Measurements from ENCODE around the gene MBD6. TPM values are rescaled to one million over a fixed set of nuclear protein-coding genes. Genes with fewer than 3 reads are reported as not detected.

The MBD6 gene
- total RNA-seq, 4 donors from 2014 or later = 36.6 to 155 (median 51.0) TPM

DNA sequence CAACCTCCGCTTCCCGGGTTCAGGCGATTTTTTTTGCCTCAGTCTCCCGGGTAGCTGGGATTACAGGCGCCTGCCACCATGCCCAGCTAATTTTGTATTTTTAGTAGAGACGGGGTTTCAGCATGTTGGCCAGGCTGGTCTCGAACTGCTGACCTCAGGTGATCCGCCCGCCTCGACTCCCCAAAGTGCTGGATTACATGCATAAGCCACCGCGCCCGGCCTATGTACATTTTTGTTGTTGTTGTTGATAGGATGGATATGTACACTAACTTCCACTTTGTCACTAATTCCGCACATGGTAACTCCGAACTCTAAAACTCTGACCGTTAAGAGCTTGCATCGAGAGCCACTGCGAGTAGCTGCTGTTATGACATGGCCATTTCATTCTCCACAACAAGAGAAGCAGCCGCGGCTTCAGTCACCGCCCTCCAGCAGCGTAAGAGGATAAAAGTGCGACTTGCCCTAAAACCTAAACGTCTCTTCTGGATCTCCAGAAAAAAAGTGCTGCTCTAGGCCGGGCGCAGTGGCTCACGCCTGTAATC, 35.5 kb upstream of the MBD6 start:
- WGBS, 2 donors (ENCODE audit: low coverage in 1 of 2) = 87 to 97% methylated on average over 13 to 27 of the region's 27 CpGs
- TF ChIP-seq CTCF (IDR thresholded peaks at IDR 0.05) (no peak), POLR2A (IDR thresholded peaks at IDR 0.05) (no peak), EP300 (IDR thresholded peaks at IDR 0.05; ENCODE audit: low read depth) (no peak), POLR2AphosphoS5 (IDR thresholded peaks at IDR 0.05) (no peak)
- in situ Hi-C loops (cut with MboI; ENCODE audit: low pct_ligation_motif_present in 1 of 4, low pct_unique_long_range_greater_than_20kb in 1 of 4, low sequenced_read_pairs in 3 of 4) (no loop called here), intact Hi-C loops (cut with DNase I; ENCODE audit: low total_unique reads) (no loop called here)
- Histone ChIP-seq H3K27me3 (peaks cover 6% of the 10 kb centered on the region), H3K9me3 (no peaks in the 10 kb centered on the region), H3K27ac (peak overlapping the region; percentile 34 to 91 (median 84)), H3K36me3 (peaks cover 0 to 17% (median 8%) of the 10 kb centered on the region in 4 donors), H3K4me3 (peak overlapping the region in 3 of 4 donors; percentile 63 to 81 (median 66)), H3K4me1 (peaks cover 8 to 16% (median 14%) of the 10 kb centered on the region in 4 donors)
- DNase-seq = no peak

GRCh38 chr12:57487597-57488401, 34.8 kb upstream of the MBD6 start, which contains the start of gene MARS1:
Gene MARS1, plus strand, starts transcription at chr12:57488068. Its CDS starts 23 bp downstream, at chr12:57488091.
- TF ChIP-seq POLR2AphosphoS5 (IDR thresholded peaks at IDR 0.05) = peak; percentile 73 to 85 (median 85)
- no peak for TF ChIP-seq EP300 (IDR thresholded peaks at IDR 0.05; ENCODE audit: low read depth)
- peak; percentile 66 for TF ChIP-seq POLR2A (IDR thresholded peaks at IDR 0.05)
- peak in 1 of 5 experiments; percentile 18 for TF ChIP-seq CTCF (IDR thresholded peaks at IDR 0.05)
- Histone ChIP-seq H3K4me3 (peak within 1 kb of the TSS; percentile 63 to 93 (median 74)), H3K27me3 (no peaks in the 10 kb centered on the region), H3K9me3 (no peaks in the 10 kb centered on the region), H3K36me3 (peaks cover 0 to 19% (median 8%) of the 10 kb centered on the region in 4 donors), H3K4me1 (peaks cover 8 to 16% (median 14%) of the 10 kb centered on the region in 4 donors), H3K27ac (peak within 1 kb of the TSS; percentile 80 to 91 (median 84))
- 1 to 6% methylated on average over 10 to 47 of the region's 47 CpGs for WGBS, 2 donors (ENCODE audit: low coverage in 1 of 2)
- intact Hi-C loops (cut with DNase I; ENCODE audit: low total_unique reads) (no loop called here), in situ Hi-C loops (cut with MboI; ENCODE audit: low pct_ligation_motif_present in 1 of 4, low pct_unique_long_range_greater_than_20kb in 1 of 4, low sequenced_read_pairs in 3 of 4) (no loop called here)
- peak; percentile 96 for DNase-seq

DNA sequence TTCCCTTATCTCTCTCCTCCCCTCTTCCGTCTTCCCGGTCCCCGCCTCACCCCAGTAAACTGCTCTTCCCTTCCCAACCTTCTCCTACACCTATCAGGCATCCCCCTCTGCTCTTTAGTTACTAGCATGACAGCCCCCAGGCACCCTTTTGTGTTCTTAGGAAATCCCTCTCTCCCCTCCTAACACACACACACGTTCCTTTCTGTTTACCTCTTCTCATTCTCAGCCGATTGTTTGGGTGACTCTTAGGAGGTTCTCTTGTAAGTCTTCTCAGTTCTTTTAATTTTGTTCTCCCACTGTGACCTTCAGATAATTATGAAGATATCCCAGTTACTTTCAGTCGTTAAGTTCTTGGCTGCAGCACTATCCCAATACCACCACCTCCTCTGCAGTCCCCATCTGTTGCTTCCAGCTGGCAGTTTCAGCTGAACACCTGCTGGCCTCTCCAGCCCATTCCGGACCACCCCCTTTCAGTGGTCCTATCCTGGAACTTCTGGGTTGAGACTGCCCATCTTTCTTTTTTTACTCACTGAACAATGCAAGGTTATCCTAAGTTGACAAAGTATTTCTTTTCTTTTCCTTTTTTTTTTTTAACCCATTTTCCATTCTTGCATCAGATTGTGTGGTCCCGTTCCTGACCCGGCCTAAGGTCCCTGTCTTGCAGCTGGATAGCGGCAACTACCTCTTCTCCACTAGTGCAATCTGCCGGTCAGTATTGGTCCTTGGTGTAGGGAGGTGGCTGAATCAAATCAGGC, 34.0 kb upstream of the MBD6 start:
- WGBS, 2 donors (ENCODE audit: low coverage in 1 of 2) = 5 to 27% methylated on average over 7 to 11 of the region's 11 CpGs
- TF ChIP-seq POLR2A (IDR thresholded peaks at IDR 0.05) (no peak), POLR2AphosphoS5 (IDR thresholded peaks at IDR 0.05) (no peak), EP300 (IDR thresholded peaks at IDR 0.05; ENCODE audit: low read depth) (no peak), CTCF (IDR thresholded peaks at IDR 0.05) (no peak)
- H3K36me3 ChIP-seq = peaks cover 0 to 21% (median 8%) of the 10 kb centered on the region in 4 donors
- in situ Hi-C loops (cut with MboI; ENCODE audit: low pct_ligation_motif_present in 1 of 4, low pct_unique_long_range_greater_than_20kb in 1 of 4, low sequenced_read_pairs in 3 of 4) (no loop called here), intact Hi-C loops (cut with DNase I; ENCODE audit: low total_unique reads) (no loop called here)
- DNase-seq = no peak
- H3K27ac ChIP-seq = peak overlapping the region; percentile 80 to 91 (median 84)
- H3K4me3 ChIP-seq = peak overlapping the region; percentile 63 to 93 (median 74)
- H3K27me3 ChIP-seq = no peaks in the 10 kb centered on the region
- peaks cover 8 to 16% (median 14%) of the 10 kb centered on the region in 4 donors for H3K4me1 ChIP-seq
- no peaks in the 10 kb centered on the region for H3K9me3 ChIP-seq
